ENCODE data around the gene LRP10. TPM values are rescaled to one million over a fixed set of nuclear protein-coding genes. Genes with fewer than 3 reads are reported as not detected.

LRP10 gene
- total RNA-seq, 2 experiments from 2014 or later: 62.4 to 64.3 TPM

- no peak overlapping the region for H3K27ac Mint-ChIP-seq
- H3K27me3 Mint-ChIP-seq: no peaks in the 10 kb centered on the region
- ChIA-PET POLR2A (interaction anchor here (0.9 to 1.9 kb wide), 3 partner anchors 13 to 23 kb away, joined by 3 to 6 read pairs (median 4); partner anchors contain the start of genes RBM23 and REM2), CTCF (interaction anchor here (1.1 to 9.4 kb wide), 7 partner anchors 8 to 326 kb away, joined by 3 to 108 read pairs (median 4); partner anchors contain the start of genes AJUBA and LRP10)
- intact Hi-C loops (cut with micrococcal nuclease): no loop called here
- H3K36me3 Mint-ChIP-seq: peaks cover 5% of the 10 kb centered on the region
- no peak overlapping the region for H3K4me3 Mint-ChIP-seq
- H3K4me1 Mint-ChIP-seq (ENCODE audit: low read depth): peaks cover 11% of the 10 kb centered on the region
- no peaks in the 10 kb centered on the region for H3K9me3 Mint-ChIP-seq
- no peak for DNase-seq
Measured at GRCh38 chr14:22896356-22896755, 24.8 kb downstream of the LRP10 start.

DNA sequence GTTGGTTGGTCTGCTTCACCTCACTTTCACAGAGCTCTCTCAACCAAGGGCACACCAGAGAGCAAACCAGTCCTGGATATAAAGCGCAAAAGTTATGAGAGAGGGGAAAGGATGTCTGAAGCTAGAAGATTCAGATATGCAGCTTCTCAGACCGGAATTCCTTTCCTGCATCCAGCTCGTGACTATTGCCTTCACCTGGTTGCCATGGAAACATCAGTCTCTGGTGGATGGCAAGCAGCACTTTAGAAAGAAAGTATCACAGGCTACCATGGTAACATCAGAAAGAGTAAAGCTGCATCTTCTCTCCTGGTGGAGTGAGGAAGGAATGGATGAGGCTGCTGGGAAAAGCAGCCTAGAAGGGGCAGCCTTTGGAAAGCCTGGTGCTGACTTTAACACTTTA is 25.2 kb downstream of the LRP10 start:
- H3K36me3 Mint-ChIP-seq: peaks cover 9% of the 10 kb centered on the region
- no peaks in the 10 kb centered on the region for H3K27me3 Mint-ChIP-seq
- intact Hi-C loops (cut with micrococcal nuclease): no loop called here
- peaks cover 11% of the 10 kb centered on the region for H3K4me1 Mint-ChIP-seq (ENCODE audit: low read depth)
- POLR2A ChIA-PET: interaction anchor here (1.4 to 1.9 kb wide), 2 partner anchors 13 to 21 kb away, joined by 4 to 6 read pairs; partner anchors contain the start of gene REM2
- no peak overlapping the region for H3K4me3 Mint-ChIP-seq
- CTCF ChIA-PET: interaction anchor here (1.1 to 9.4 kb wide), 9 partner anchors 8 to 326 kb away, joined by 3 to 108 read pairs (median 5); partner anchors contain the start of genes AJUBA and LRP10
- no peak for DNase-seq
- H3K27ac Mint-ChIP-seq: no peak overlapping the region
- H3K9me3 Mint-ChIP-seq: no peaks in the 10 kb centered on the region

DNA sequence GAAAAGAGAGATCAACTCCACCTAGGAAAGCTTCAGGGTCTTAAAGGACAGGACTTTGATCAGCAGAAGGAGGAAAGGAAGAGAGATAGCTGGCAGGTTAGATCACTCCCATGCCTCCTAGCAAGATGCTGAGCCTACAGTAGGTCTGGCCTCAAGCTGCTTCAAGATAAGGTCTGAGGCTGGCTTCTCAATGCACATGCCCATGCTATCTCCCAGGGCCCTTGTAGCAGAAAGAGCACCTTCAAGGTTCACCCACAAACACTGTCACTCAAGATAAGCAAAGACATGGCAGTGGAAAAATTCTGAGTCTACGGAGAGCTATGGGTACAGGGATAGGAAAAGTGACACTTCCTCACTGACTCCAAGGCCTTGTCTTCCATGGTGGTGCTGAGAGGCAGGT is 25.8 kb downstream of the LRP10 start:
- Mint-ChIP-seq H3K9me3 (no peaks in the 10 kb centered on the region), H3K4me1 (ENCODE audit: low read depth) (peaks cover 11% of the 10 kb centered on the region), H3K27me3 (no peaks in the 10 kb centered on the region), H3K4me3 (no peak overlapping the region), H3K36me3 (peaks cover 12% of the 10 kb centered on the region), H3K27ac (no peak overlapping the region)
- no peak for DNase-seq
- ChIA-PET CTCF (interaction anchor here (1.1 to 9.4 kb wide), 6 partner anchors 9 to 172 kb away, joined by 3 to 108 read pairs (median 4); partner anchors contain the start of gene LRP10), POLR2A (no interaction called here)
- intact Hi-C loops (cut with micrococcal nuclease): no loop called here

DNA sequence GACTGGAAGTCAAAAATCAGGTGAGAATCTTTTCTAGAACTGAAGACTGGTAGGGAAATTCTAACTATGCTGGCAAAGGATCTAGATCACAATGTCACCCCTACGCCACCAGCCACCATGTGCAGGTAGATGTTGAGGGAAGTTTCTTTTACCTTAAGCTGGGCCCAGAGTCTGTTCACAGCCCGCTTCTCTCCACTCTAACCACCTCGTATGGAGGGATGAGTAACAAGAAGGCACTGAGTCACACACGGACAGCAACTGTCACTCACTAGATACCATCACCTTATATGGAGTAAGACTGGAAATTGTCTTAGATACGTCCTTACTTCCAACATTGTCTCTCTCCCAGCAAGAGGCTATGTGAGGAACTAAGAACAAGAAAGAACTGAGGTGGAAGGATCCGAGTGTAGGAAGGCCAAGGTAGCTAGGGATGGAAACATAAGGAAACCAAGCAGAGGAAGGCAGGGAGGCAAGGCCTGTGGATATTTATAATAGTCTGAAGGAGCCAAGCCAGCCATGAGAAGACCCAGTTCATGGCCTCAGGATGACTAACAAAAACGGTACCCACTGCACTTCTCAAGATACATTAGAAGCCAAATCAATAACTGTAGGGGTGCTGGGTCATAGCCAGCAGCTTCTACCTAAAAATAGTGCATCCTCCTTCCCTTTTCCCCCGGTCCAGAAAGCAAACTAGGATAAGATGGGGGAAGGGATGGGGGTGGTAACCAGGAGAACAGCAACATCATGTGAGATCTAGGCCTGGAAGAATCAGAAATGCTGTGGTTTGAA is 27.0 kb downstream of the LRP10 start:
- Mint-ChIP-seq H3K9me3 (no peaks in the 10 kb centered on the region), H3K27ac (peak overlapping the region; percentile 34), H3K4me3 (no peak overlapping the region), H3K27me3 (no peaks in the 10 kb centered on the region), H3K36me3 (peaks cover 13% of the 10 kb centered on the region), H3K4me1 (ENCODE audit: low read depth) (peaks cover 11% of the 10 kb centered on the region)
- ChIA-PET CTCF (interaction anchor here (1.6 to 9.4 kb wide), 6 partner anchors 10 to 88 kb away, joined by 4 to 108 read pairs (median 22); partner anchors contain the start of genes LRP10 and RBM23), POLR2A (no interaction called here)
- DNase-seq: peak; percentile 37
- intact Hi-C loops (cut with micrococcal nuclease): no loop called here

DNA sequence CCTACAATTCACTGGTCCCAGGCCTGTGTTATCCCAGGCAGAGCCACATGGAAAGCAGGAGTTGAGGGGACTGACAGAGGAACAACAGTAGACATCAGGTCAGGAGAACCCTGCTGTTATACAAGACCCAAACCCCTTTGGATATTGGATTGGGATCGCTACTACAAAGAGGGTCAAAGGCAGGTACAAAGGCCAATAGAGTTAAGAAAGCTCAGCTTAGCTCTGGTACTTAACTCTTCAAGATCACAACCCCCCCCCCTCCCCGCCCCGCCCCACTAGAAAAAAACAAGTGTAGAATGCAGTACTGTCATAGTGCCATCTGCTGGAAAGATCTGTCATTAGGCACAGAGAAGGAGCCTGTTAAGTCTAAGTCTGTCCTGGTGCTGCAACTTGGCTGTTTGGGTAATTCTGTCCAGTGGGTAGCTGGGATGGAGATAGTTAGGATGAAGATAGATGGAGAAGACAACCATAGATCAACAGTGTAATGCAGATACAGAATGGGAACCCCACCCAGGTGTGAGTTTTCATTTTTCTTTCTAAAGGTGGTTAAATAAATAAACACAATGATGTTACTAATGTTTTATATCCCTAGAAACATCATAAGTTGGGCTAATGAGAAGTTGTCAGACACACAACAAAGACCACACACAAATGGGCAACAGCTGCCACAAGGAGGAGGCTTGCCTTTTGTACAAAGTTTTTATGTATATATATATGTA is 28.7 kb downstream of the LRP10 start:
- Mint-ChIP-seq H3K36me3 (peaks cover 29% of the 10 kb centered on the region), H3K4me3 (no peak overlapping the region), H3K27me3 (no peaks in the 10 kb centered on the region), H3K9me3 (no peaks in the 10 kb centered on the region), H3K4me1 (ENCODE audit: low read depth) (peaks cover 11% of the 10 kb centered on the region), H3K27ac (no peak overlapping the region)
- intact Hi-C loops (cut with micrococcal nuclease): loop anchor here (1.0 to 2.0 kb wide), 4 partner anchors 13 to 77 kb away; no protein-coding TSS in a partner anchor
- DNase-seq: peak; percentile 44
- ChIA-PET POLR2A (interaction anchor here (1.0 to 1.2 kb wide), 2 partner anchors 18 to 29 kb away, joined by 4 to 5 read pairs; no protein-coding TSS in a partner anchor), CTCF (interaction anchor here (0.6 to 9.4 kb wide), 25 partner anchors 10 to 343 kb away, joined by 3 to 108 read pairs (median 4); partner anchors contain the start of genes ABHD4, LRP10, PRMT5 and RBM23)

GRCh38 chr14:22901799-22902198 is 30.3 kb downstream of the LRP10 start:
- DNase-seq: no peak
- Mint-ChIP-seq H3K9me3 (no peaks in the 10 kb centered on the region), H3K4me3 (no peak overlapping the region), H3K27me3 (no peaks in the 10 kb centered on the region), H3K36me3 (peaks cover 42% of the 10 kb centered on the region), H3K4me1 (ENCODE audit: low read depth) (peaks cover 11% of the 10 kb centered on the region), H3K27ac (no peak overlapping the region)
- ChIA-PET CTCF (interaction anchor here (1.0 to 9.4 kb wide), 15 partner anchors 9 to 332 kb away, joined by 3 to 108 read pairs (median 5); partner anchors contain the start of genes LRP10 and RBM23), POLR2A (no interaction called here)
- intact Hi-C loops (cut with micrococcal nuclease): loop anchor here (2.0 kb wide), 2 partner anchors 49 to 79 kb away; no protein-coding TSS in a partner anchor

- Mint-ChIP-seq H3K4me1 (ENCODE audit: low read depth) (peaks cover 5% of the 10 kb centered on the region), H3K36me3 (peaks cover 50% of the 10 kb centered on the region), H3K4me3 (no peak overlapping the region), H3K27me3 (no peaks in the 10 kb centered on the region), H3K27ac (no peak overlapping the region), H3K9me3 (no peaks in the 10 kb centered on the region)
- no peak for DNase-seq
- intact Hi-C loops (cut with micrococcal nuclease): no loop called here
- CTCF ChIA-PET: interaction anchor here (1.1 to 9.4 kb wide), 3 partner anchors 32 to 91 kb away, joined by 3 to 108 read pairs (median 3); partner anchors contain the start of gene LRP10
- POLR2A ChIA-PET: interaction anchor here (1.3 to 2.0 kb wide), 2 partner anchors 14 to 33 kb away, joined by 5 read pairs; partner anchors contain the start of gene LRP10
Measured at GRCh38 chr14:22903742-22904087, 32.2 kb downstream of the LRP10 start.

DNA sequence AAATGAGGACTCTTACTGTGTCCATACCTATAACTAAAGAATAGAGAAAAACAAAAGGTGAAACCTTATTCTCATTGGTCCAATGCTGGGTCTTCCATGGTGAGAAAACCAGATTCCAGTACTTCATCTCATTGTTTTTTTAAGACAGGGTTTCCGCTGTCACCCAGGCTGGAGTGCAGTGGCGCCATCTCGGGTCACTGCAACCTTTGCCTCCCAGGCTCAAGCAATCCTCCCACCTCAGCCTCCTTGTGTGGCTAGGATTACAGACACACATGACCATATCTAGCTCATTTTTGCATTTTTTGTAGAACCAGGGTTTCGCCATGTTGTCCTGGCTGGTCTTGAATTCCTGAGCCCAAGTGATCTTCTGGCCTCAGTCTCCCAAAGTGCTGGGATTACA is 34.1 kb downstream of the LRP10 start:
- ChIA-PET POLR2A (no interaction called here), CTCF (no interaction called here)
- no peak overlapping the region for H3K27ac Mint-ChIP-seq
- H3K4me1 Mint-ChIP-seq (ENCODE audit: low read depth): peaks cover 6% of the 10 kb centered on the region
- H3K9me3 Mint-ChIP-seq: no peaks in the 10 kb centered on the region
- intact Hi-C loops (cut with micrococcal nuclease): no loop called here
- no peak overlapping the region for H3K4me3 Mint-ChIP-seq
- no peak for DNase-seq
- no peaks in the 10 kb centered on the region for H3K27me3 Mint-ChIP-seq
- H3K36me3 Mint-ChIP-seq: peaks cover 56% of the 10 kb centered on the region

GRCh38 chr14:22906073-22906472 is 34.5 kb downstream of the LRP10 start:
- no peak for DNase-seq
- Mint-ChIP-seq H3K4me3 (no peak overlapping the region), H3K4me1 (ENCODE audit: low read depth) (peaks cover 9% of the 10 kb centered on the region), H3K27ac (no peak overlapping the region), H3K36me3 (peaks cover 55% of the 10 kb centered on the region), H3K9me3 (no peaks in the 10 kb centered on the region), H3K27me3 (no peaks in the 10 kb centered on the region)
- CTCF ChIA-PET: no interaction called here
- POLR2A ChIA-PET: no interaction called here
- intact Hi-C loops (cut with micrococcal nuclease): no loop called here

DNA sequence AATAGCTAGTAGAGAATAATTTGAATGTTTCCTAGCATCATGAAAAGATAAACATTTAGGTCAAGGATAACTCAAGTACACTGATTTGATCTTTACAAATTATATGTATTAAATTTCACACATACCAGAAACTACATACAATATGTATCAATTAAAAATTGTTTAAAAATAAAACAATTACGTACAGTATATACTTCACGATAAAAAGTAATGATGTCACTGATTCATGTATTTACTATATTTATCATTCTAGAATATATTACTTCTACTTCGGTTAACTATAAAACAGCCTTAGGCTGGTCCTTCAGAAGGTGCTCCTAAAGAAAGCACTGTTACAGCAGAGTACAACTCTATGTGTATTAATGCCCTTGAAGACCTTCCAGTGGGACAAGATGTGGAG is 35.9 kb downstream of the LRP10 start:
- CTCF ChIA-PET: interaction anchor here (0.7 to 1.0 kb wide), 2 partner anchors 55 to 161 kb away, joined by 3 read pairs; no protein-coding TSS in a partner anchor
- Mint-ChIP-seq H3K4me1 (ENCODE audit: low read depth) (peaks cover 22% of the 10 kb centered on the region), H3K9me3 (no peaks in the 10 kb centered on the region), H3K27me3 (no peaks in the 10 kb centered on the region), H3K4me3 (no peak overlapping the region), H3K36me3 (peaks cover 48% of the 10 kb centered on the region), H3K27ac (no peak overlapping the region)
- intact Hi-C loops (cut with micrococcal nuclease): no loop called here
- DNase-seq: no peak
- POLR2A ChIA-PET: no interaction called here

DNA sequence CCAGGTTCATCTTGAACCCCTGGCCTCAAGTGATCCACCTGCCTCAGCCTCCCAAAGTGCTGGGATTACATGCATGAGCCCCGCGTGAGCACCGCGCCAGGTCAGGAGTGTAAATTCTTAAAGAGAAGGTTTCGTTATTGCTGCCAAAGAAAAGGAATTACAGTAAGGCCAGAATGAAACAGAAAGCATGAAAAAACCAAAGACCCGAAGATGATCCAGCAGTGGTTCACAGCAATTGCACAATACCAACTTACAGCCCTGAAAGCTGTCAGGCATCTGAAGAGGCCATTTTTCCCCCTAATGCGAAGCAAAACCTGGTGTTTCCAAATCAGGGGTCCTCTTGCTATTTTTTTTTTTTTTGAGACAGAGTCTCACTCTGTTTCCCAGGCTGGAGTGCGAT is 37.1 kb downstream of the LRP10 start:
- H3K27ac Mint-ChIP-seq: no peak overlapping the region
- no peak overlapping the region for H3K4me3 Mint-ChIP-seq
- peaks cover 46% of the 10 kb centered on the region for H3K36me3 Mint-ChIP-seq
- DNase-seq: no peak
- POLR2A ChIA-PET: no interaction called here
- no peaks in the 10 kb centered on the region for H3K9me3 Mint-ChIP-seq
- CTCF ChIA-PET: no interaction called here
- intact Hi-C loops (cut with micrococcal nuclease): no loop called here
- H3K4me1 Mint-ChIP-seq (ENCODE audit: low read depth): peaks cover 24% of the 10 kb centered on the region
- no peaks in the 10 kb centered on the region for H3K27me3 Mint-ChIP-seq

DNA sequence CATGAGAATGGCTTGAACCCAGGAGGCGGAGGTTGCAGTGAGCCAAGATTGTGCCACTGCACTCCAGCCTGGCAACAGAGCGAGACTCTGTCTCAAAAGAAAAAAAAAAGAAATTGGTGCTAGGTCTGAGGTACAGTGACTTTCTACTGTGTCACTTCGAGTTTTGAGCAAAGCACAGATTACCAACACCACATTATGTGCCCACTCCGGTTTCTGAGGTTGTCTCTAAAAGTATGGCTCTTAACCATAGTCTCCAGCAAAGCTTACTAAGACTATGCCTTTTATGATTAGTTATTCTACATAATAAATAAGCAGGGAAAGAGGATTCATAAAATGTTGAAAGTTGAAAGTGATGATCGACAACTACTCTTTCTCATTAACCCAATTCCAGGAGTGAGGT is 39.4 kb downstream of the LRP10 start:
- POLR2A ChIA-PET: interaction anchor here (0.8 kb wide), 1 partner anchor 38 kb away, joined by 4 read pairs; no protein-coding TSS in a partner anchor
- Mint-ChIP-seq H3K27ac (no peak overlapping the region), H3K9me3 (no peaks in the 10 kb centered on the region), H3K27me3 (no peaks in the 10 kb centered on the region), H3K36me3 (peaks cover 29% of the 10 kb centered on the region), H3K4me3 (no peak overlapping the region), H3K4me1 (ENCODE audit: low read depth) (peaks cover 29% of the 10 kb centered on the region)
- peak; percentile 45 for DNase-seq
- CTCF ChIA-PET: interaction anchor here (0.6 to 1.7 kb wide), 8 partner anchors 9 to 145 kb away, joined by 3 to 5 read pairs (median 3); no protein-coding TSS in a partner anchor
- intact Hi-C loops (cut with micrococcal nuclease): no loop called here

Data from activated CD4-positive, alpha-beta memory T cell treated with anti-CD3 and anti-CD28 coated beads for 36 hours (primary cell).